T-helper 17 cell (primary cell): ENCODE data around the gene PSD2. TPM values are rescaled to one million over a fixed set of nuclear protein-coding genes. Genes with fewer than 3 reads are reported as not detected.
A peak's percentile ranks its signal among the peaks of the same experiment; 100 is the strongest.

Experiments used
- ATAC-seq: fragments of 150-1000 bp; cut with Tn5 transposase; 2 replicates; pipeline ENCODE4 v1.10.0; 2021; ENCODE audit warnings: mild to moderate bottlenecking, moderate library complexity
- DNase-seq, 3 donors: peaks; one replicate each; pipeline versions ENCODE4 v3.0.0 to v3.0.0-alpha.2; 2020 to 2021
- H3K9me3 ChIP-seq: one replicate; pipeline ENCODE4 v1.7.0; 2013; ENCODE audit warnings: low read length, mild to moderate bottlenecking; ENCODE audit not compliant: control insufficient read depth, poor library complexity, severe bottlenecking
- H3K27ac Mint-ChIP-seq: one replicate; pipeline ENCODE4 v1.8.0; 2022; ENCODE audit warnings: mild to moderate bottlenecking, moderate library complexity, mixed read lengths
- H3K27me3 Mint-ChIP-seq: one replicate; pipeline ENCODE4 v1.8.0; 2022; ENCODE audit warnings: mixed read lengths
- H3K36me3 Mint-ChIP-seq: one replicate; pipeline ENCODE4 v1.8.0; 2022; ENCODE audit warnings: low read depth, mixed read lengths
- H3K4me1 Mint-ChIP-seq: one replicate; pipeline ENCODE4 v1.8.0; 2022; ENCODE audit warnings: mild to moderate bottlenecking, mixed read lengths
- H3K4me3 Mint-ChIP-seq: one replicate; pipeline ENCODE4 v1.8.0; 2022; ENCODE audit warnings: mild to moderate bottlenecking, moderate library complexity, mixed read lengths
- total RNA-seq, 4 donors: library from RNA in 2 of 4; stranded (reverse) in 2 of 4; gene quantifications; one replicate each; pipeline ENCODE4 v1.2.3 and lab custom pipeline; 2022 to 2026

PSD2 gene
- total RNA-seq, 2 donors from 2014 or later = 0.07 TPM; not detected in 1

DNA sequence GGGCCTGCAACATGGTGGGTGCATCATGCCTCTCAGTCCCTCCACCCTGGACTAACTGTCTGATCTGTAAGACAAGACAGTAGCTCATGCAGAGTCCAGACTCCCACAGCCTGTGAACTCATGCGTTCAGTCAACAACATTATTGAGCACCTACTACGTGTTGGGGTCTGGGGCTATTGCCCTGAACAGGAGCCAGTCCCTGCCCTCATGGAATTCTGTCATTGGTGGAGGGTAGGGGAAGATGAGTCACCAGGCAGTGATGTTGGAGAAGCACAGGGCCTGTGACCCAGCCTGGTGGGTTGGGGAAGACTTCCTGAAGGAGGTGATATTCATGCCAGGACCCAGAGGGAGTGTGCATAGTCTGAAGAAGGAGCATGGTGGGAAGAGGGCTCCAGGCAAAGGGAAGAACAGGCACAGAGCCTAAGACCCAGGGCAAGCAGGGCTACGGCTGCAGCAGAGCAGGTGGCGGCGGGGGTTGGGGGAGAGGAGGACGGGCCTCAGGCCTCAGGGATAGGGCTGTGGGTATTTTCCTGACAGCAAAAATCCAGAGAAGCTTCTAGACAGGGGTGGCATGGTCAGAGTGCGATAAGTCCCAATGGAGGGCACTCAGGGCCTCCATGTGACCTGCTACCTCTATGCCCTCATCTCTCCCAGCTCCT is 26.7 kb upstream of the PSD2 start:
- Mint-ChIP-seq H3K36me3 (peaks cover 3% of the 10 kb centered on the region), H3K4me3 (no peak overlapping the region), H3K27ac (no peak overlapping the region), H3K27me3 (peaks cover 33% of the 10 kb centered on the region), H3K4me1 (peaks cover 13% of the 10 kb centered on the region)
- no peaks in the 10 kb centered on the region for H3K9me3 ChIP-seq
- DNase-seq (no peak), ATAC-seq (no peak)

- no peak for ATAC-seq
- Mint-ChIP-seq H3K27ac (no peak overlapping the region), H3K4me3 (no peak overlapping the region), H3K4me1 (peaks cover 11% of the 10 kb centered on the region), H3K36me3 (peaks cover 3% of the 10 kb centered on the region), H3K27me3 (peaks cover 35% of the 10 kb centered on the region)
- DNase-seq = no peak
- no peaks in the 10 kb centered on the region for H3K9me3 ChIP-seq
These were observed 26.1 kb upstream of the PSD2 start for GRCh38 chr5:139769477-139769876.

- H3K4me3 Mint-ChIP-seq = no peak overlapping the region
- DNase-seq = no peak
- H3K27ac Mint-ChIP-seq = no peak overlapping the region
- H3K36me3 Mint-ChIP-seq = peaks cover 3% of the 10 kb centered on the region
- no peak for ATAC-seq
- no peaks in the 10 kb centered on the region for H3K9me3 ChIP-seq
- H3K4me1 Mint-ChIP-seq = peaks cover 7% of the 10 kb centered on the region
- peaks cover 32% of the 10 kb centered on the region for H3K27me3 Mint-ChIP-seq
These were observed 24.9 kb upstream of the PSD2 start for GRCh38 chr5:139770722-139771121.

- no peak overlapping the region for H3K4me3 Mint-ChIP-seq
- H3K27ac Mint-ChIP-seq = no peak overlapping the region
- peaks cover 9% of the 10 kb centered on the region for H3K4me1 Mint-ChIP-seq
- no peaks in the 10 kb centered on the region for H3K9me3 ChIP-seq
- peaks cover 38% of the 10 kb centered on the region for H3K27me3 Mint-ChIP-seq
- peaks cover 3% of the 10 kb centered on the region for H3K36me3 Mint-ChIP-seq
- DNase-seq (no peak), ATAC-seq (no peak)
These were observed 23.4 kb upstream of the PSD2 start for GRCh38 chr5:139772089-139772791.

- H3K4me1 Mint-ChIP-seq = peaks cover 9% of the 10 kb centered on the region
- no peak overlapping the region for H3K27ac Mint-ChIP-seq
- no peaks in the 10 kb centered on the region for H3K9me3 ChIP-seq
- ATAC-seq = no peak
- no peak overlapping the region for H3K4me3 Mint-ChIP-seq
- DNase-seq = no peak
- peaks cover 38% of the 10 kb centered on the region for H3K27me3 Mint-ChIP-seq
- peaks cover 3% of the 10 kb centered on the region for H3K36me3 Mint-ChIP-seq
These were observed 22.5 kb upstream of the PSD2 start for GRCh38 chr5:139772927-139773690.

DNA sequence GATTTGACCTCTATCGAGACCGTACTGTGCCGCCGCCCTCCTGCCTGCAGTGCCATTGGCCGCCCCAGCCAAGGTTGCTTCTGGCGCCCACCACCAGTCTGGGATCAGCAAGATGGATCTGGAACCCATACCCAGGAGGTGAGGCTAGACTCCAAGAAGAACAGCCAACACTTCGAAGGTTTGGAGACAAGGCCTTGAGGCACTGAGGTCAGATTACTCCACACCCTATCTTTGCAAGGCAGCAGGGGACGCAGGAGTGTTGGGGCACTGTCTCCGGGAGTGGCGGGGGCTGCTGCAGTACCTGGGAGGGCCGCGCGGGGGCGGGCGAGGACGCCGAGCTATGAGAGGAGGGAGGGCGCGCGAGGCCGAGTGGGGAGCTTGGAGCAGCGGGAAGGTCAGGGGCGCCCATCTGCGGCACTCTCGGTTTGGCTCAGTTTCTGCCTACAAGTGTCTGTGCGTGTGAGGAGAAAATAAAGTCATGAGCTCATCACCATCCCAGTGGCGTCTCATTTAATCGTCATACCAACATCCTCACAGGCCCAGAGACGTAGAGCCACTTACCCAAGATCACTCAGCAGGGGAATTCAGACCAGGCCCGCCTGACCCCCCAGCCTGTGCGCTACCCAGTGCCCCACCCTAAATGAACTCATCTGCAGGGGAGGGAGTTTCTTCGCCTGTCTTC is 20.5 kb upstream of the PSD2 start:
- H3K27ac Mint-ChIP-seq = no peak overlapping the region
- peak; percentile 96 for ATAC-seq
- H3K4me3 Mint-ChIP-seq = no peak overlapping the region

DNA sequence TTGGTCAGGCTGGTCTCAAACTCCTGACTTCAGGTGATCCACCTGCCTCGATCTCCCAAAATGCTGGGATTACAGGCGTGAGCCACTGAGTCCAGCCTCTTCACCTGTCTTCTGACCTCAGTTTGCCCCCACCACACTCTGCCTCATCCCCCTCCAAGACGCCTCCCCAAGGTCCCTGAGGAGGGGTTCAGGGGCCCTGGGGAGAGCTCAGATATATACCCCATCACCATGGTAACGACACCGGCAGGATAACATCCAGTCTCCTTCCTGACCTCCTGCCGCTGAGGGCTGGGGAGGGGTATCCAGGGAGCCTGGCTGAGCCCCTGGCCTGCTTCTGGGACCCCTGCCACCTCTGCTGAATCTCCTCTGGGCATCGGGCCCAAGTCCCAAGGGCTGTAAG is 19.7 kb upstream of the PSD2 start:
- Mint-ChIP-seq H3K4me1 (peaks cover 9% of the 10 kb centered on the region), H3K4me3 (no peak overlapping the region), H3K27me3 (peaks cover 41% of the 10 kb centered on the region), H3K27ac (no peak overlapping the region), H3K36me3 (peaks cover 3% of the 10 kb centered on the region)
- ATAC-seq (no peak), DNase-seq (no peak)
- H3K9me3 ChIP-seq = no peaks in the 10 kb centered on the region

More for the DNA sequence above, 20.5 kb upstream of the PSD2 start:
- peaks cover 3% of the 10 kb centered on the region for H3K36me3 Mint-ChIP-seq
- H3K27me3 Mint-ChIP-seq = peaks cover 38% of the 10 kb centered on the region
- no peaks in the 10 kb centered on the region for H3K9me3 ChIP-seq
- peaks cover 9% of the 10 kb centered on the region for H3K4me1 Mint-ChIP-seq
- peak; percentile 66 to 79 (median 68) for DNase-seq

DNA sequence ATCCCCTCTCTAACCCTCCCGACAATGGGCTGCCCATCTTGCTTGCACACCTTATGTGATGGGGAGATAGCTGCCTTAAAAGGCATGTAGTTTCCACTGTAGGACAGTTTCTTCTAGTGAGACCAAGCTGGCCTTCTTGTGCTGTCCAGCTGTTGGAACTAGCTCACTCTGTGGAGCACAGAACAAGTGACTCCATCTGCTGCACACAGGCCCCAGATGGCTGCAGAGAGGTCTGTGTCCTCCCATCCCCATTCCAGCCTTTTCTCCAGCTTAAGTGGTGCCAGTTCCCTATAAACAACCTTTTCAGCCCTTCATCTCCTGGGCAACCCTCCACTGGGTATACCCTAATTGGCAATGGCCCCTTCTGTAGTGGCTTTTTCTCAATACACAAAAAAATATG is 18.7 kb upstream of the PSD2 start:
- H3K27me3 Mint-ChIP-seq = peaks cover 38% of the 10 kb centered on the region
- peaks cover 3% of the 10 kb centered on the region for H3K36me3 Mint-ChIP-seq
- ATAC-seq = no peak

GRCh38 chr5:139783436-139783965 is 12.1 kb upstream of the PSD2 start:
- H3K27me3 Mint-ChIP-seq = peaks cover 30% of the 10 kb centered on the region
- ATAC-seq (no peak), DNase-seq (no peak)
- no peaks in the 10 kb centered on the region for H3K9me3 ChIP-seq
- H3K4me1 Mint-ChIP-seq = no peaks in the 10 kb centered on the region
- no peak overlapping the region for H3K27ac Mint-ChIP-seq
- peaks cover 9% of the 10 kb centered on the region for H3K36me3 Mint-ChIP-seq
- H3K4me3 Mint-ChIP-seq = no peak overlapping the region

More for the DNA sequence above, 18.7 kb upstream of the PSD2 start:
- DNase-seq = no peak
- no peaks in the 10 kb centered on the region for H3K9me3 ChIP-seq
- Mint-ChIP-seq H3K4me1 (peaks cover 9% of the 10 kb centered on the region), H3K27ac (no peak overlapping the region), H3K4me3 (no peak overlapping the region)

GRCh38 chr5:139784488-139784887 is 11.1 kb upstream of the PSD2 start:
- Mint-ChIP-seq H3K27me3 (peaks cover 35% of the 10 kb centered on the region), H3K4me3 (no peak overlapping the region), H3K36me3 (peaks cover 9% of the 10 kb centered on the region), H3K27ac (no peak overlapping the region), H3K4me1 (peaks cover 3% of the 10 kb centered on the region)
- no peaks in the 10 kb centered on the region for H3K9me3 ChIP-seq
- ATAC-seq = no peak
- no peak for DNase-seq

GRCh38 chr5:139787257-139787567 is 8.4 kb upstream of the PSD2 start:
- H3K4me3 Mint-ChIP-seq = peak overlapping the region; percentile 86
- no peaks in the 10 kb centered on the region for H3K9me3 ChIP-seq
- H3K4me1 Mint-ChIP-seq = peaks cover 5% of the 10 kb centered on the region
- peaks cover 40% of the 10 kb centered on the region for H3K27me3 Mint-ChIP-seq
- ATAC-seq (no peak), DNase-seq (no peak)
- peaks cover 11% of the 10 kb centered on the region for H3K36me3 Mint-ChIP-seq
- H3K27ac Mint-ChIP-seq = no peak overlapping the region

DNA sequence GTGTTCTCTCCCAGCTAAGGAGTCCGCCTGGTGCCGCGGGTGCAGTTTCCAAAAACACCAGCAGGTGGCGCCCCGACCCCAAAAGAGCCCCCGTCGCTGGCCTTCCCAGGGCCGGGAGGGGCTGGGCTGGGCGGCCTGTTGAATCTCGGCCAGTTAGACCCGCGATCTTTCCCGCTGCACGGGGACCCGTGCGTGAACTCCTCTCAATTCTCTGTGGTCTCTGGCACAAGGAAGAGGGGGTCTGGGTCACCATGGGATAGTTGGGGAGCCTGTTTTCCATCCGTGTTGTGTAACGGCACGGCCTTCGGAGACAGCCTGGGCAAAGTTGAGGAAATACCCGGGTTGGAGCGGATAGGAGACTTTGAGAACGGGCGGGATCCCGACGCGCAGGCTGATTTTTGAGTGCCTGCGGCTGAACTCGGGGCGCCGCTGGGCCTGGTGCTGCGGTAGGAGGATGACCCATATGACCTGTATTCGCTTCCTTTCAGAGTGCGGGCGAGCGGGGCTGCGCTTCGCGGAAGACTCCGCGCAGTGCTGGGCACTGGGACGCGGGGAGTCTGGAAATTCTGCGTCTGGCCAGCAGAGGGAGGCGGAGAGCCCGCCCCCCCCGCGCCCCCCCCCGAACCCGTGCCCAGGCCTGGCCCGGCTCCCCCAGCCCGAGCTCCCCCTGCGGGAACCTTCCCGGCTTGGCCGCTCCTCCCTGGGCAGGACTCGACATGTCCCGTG is 7.9 kb upstream of the PSD2 start:
- peak; percentile 67 to 87 (median 68) for DNase-seq
- ATAC-seq = peak; percentile 89
- H3K4me1 Mint-ChIP-seq = peaks cover 5% of the 10 kb centered on the region
- peaks cover 43% of the 10 kb centered on the region for H3K27me3 Mint-ChIP-seq
- H3K4me3 Mint-ChIP-seq = peak overlapping the region; percentile 86
- H3K36me3 Mint-ChIP-seq = peaks cover 11% of the 10 kb centered on the region
- no peaks in the 10 kb centered on the region for H3K9me3 ChIP-seq
- H3K27ac Mint-ChIP-seq = no peak overlapping the region
